Measurements from ENCODE around the gene PRKCZ.
"Not testable (repeated sequence)": the region's sequence is repeated elsewhere in the genome, so short reads cannot be mapped to it uniquely, and the experiment has no call there.

The PRKCZ gene

DNA sequence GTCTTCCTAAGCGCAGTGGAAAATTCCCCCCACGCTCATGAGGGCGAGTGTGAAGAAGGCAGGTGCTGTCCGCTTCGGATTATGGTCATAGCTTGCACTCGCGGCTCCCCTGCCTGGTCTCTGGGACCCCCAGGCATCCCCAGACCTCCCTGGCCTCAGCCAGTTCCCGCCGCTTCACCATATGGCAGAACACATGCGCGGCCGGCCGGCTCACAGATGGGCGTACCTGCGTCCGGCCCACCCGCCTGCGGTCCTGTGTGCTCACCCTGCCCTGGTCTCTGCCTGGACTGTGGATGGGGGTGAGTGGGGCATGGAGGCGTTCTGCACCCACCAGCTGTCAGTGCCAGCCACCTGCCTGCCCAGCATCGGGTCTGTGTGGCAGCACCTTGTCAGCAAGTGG is 34.1 kb downstream of the PRKCZ start:
- DNase-seq (ENCODE audit: low read depth in 1 of 2, low spot score in 1 of 2), result no peak

DNA sequence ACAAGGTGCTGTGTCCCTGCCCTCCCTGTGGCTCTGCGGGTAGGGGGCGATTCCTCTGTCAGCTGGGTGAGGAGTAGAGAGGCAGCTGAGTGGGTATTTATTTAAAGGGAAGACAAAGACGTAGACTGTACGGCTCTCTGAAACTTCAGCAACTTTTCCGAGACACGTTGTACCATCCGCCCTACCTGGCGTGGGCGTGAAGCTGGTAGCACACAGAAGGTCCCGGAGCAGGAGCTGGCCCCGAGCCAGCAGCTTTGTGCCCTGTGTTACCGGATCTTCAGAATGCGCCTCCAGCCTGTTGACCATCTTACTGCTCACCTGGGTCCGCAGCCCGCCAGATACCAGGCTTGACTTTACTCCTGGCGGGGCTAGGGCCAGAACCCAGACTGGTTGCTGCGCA is 34.9 kb downstream of the PRKCZ start:
- DNase-seq (ENCODE audit: low read depth in 1 of 2, low spot score in 1 of 2), result no peak

DNA sequence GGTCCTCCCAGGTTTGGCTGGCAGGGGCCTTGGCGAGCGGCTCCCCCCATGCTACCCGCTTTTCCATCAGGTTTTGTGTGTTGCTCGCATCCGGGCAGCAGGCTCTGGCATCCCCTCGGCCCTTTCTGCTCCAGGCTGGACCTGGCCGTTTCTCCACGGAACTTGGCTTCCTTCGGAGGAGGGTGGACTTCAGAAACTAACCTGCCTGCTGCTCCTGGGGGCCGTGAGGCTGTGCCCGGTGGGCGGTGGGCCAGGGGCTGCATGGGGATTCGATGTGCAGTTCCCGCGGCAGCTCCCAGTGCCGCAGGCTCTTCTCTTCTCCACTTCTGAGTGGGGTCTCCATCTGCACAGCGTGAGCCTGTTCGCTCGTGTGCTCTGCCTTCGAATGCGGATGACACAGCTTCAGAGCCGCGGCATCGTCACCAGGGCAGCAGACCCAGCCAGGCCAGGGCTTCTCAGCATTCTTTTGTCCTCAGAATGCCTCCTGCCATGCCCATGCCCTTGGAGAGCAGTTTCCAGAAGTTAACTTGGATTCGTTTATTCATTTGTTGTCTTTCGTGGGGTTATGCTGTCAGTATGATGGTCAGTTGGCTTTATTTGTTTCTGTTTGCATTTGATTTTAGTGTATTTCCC is 36.4 kb downstream of the PRKCZ start:
- DNase-seq (ENCODE audit: low read depth in 1 of 2, low spot score in 1 of 2), result no peak

DNA sequence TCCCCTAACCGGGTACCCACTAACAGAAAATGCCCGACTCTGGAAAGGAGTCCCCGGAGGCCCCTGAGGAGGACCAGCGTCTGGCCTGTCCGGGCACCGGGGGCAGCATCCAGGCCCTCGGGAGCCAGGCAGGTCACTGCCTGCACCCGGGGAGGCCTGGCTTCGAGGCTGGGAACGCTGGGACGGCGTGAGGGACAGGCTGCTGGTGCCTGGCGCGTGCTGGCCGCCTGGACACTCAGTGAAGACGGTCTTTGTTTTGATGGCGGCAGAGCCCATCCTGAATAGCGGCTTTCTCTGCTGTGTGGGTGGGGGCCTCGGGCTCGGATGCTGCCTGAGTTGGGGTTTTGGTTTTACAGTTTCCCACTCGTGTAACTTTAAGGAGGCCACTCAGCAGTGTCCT is 37.6 kb downstream of the PRKCZ start:
- DNase-seq (ENCODE audit: low read depth in 1 of 2, low spot score in 1 of 2), result no peak

DNA sequence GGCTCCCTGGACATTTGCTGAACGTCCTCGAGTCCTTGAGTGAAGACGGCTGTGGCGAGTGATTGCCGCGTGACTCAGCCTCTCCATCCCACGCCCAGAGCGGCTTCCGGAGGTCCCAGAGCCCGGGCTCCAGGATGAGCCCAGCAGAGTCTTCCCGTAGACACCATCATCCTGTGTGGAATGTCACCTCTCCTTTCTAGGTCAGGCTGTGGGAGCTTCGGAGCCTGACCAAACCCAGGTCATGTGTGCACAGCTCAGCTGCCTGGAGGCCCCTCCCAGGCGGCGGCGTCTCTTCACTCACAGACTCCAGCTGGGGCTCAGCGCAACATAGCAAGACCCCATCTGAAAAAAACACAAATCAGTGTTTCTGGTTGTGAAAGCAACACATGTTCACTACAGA is 38.2 kb downstream of the PRKCZ start:
- DNase-seq (ENCODE audit: low read depth in 1 of 2, low spot score in 1 of 2), result no peak

DNA sequence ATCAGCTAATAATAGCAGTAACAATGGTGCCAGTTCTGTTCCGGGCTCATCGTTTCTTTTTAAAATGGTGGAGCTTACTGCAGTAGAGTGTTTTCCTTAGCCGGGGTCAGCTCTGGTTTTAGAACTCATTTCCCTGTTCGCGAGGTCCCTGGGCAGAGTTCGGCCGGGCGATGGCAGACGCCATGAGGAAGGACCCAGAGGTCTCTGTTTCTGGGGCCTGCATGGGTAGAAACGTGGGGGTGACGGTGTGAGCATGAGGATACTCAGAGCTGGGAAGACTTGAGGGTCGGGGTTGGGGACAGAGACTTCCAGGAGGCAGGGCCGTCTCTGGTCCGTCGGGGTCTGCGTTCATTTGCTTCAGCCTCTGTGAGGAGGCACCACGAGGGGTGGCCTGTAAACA is 38.8 kb downstream of the PRKCZ start:
- no peak for DNase-seq (ENCODE audit: low read depth in 1 of 2, low spot score in 1 of 2)

DNA sequence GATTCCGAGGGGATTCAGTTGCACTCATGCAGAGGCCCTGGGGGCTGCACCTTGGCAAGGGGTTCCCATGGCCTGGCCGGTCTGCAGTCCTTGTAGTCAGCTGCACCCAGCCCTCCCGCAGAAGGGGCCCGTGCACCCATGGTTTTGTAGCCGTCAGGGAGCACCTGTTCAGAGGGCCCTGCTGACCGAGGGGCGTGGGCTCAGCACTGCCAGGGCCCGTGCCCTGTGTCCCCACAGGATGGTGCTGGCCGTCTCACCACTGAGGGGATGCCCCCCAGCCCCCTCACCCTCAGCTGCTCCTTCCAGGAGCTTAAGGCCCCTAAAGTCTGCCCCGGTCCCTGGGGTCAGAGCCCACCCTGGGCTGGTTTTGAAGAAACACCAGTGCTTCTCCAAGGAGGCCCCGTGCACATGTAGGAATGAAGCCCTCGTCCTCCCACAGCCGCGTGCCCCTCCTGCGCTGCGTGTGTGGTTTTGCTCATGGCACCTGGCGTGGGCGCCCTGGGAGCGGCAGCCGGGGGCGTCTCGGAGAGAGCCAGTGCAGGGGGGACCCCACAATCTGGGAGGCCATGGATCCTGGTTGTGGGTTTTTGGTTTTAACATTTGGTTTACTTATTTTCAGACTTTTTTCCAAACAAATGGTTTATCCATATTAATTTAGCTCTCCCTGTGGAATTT is 40.1 kb downstream of the PRKCZ start:
- DNase-seq (ENCODE audit: low read depth in 1 of 2, low spot score in 1 of 2), result no peak

DNA sequence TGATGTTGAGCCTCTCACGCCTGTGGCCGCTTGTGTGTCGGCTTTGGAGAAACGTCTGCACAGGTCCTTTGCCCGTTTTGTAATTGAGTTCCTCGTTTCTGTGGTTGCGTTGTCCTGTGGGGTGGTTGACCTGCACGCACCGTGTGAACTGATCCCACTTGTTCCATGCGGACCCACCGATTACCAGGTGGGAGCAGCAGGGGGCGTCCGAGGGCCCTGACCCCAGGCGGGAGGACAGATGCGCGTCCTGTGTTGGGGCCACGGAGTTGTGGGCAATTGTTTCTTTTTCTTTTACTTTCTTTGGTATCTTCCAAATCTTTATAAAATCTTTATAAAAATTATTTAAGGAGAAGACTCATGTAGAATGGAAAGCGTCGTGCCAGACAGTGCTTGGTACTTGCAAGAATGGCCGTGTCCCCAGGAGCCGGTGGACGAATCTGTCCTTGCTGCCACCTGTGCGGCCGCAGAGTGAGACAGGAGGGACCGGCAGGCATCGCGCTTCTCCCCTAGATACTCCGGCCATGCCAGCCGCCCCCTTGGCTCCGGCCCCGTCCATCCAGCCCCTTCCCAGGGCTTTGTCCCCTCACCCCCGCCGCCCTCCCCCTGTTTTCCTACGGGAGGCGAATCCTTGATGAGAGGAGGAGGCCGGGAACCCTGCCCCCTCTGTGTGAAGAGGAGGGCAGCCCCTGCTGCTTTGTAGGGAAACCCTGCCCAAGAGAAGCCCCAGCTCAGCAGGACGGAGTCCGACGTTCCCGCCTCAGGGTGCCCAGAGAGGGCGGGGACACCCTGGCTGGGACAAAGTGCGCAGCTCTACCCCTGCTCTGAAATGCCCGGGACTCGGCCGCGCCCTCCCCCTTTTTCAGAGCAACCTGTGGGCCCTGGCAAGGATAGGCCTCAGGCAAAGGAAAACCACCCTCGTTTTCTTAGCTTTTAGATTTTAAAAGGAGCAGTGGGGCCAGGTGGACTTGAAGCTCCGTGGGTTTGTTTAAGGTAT is 41.7 kb downstream of the PRKCZ start:
- peak in 1 of 2 donors; percentile 13 for DNase-seq (ENCODE audit: low read depth in 1 of 2, low spot score in 1 of 2)

DNA sequence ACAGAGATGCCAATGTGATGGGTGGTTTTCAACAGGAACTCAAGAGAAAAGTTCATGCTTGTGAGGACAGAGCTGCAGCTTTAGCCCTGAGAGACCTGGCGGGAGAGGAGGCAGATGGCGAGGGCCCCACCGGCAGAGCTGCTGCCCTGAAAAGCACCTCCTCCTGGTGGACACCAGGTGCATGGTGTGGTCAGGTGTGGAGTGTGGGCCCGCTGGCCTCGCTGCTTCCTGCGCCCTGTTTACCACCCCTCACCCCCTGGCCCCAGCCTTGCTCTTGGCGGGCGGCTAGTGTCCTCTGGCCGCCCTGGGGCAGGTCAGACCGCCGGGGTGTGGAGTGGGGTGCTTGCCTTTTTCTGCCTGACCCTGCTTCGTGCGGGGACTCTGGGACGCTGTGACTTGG is 42.8 kb downstream of the PRKCZ start:
- DNase-seq (ENCODE audit: low read depth in 1 of 2, low spot score in 1 of 2), result no peak

DNA sequence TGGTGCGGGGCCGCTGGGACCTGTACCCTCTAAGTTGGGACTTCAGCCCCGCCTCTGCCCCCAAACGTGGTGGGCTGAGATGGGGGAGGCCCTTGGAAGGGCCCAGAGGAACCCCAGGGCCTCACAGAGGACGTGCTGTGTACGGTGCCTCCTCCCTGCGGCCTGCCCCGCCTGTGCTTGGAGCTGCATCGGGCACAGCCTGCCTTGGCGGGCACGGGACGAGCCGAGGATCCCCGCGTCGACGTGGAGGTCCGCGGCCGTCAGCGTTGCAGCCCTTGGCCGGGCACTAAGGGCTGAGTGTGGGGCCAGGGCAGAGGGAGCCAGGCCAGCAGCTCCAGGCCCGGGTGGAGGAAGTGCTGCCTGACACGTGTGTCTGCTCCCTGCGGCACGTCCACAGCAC is 43.4 kb downstream of the PRKCZ start:
- DNase-seq (ENCODE audit: low read depth in 1 of 2, low spot score in 1 of 2), result no peak

DNA sequence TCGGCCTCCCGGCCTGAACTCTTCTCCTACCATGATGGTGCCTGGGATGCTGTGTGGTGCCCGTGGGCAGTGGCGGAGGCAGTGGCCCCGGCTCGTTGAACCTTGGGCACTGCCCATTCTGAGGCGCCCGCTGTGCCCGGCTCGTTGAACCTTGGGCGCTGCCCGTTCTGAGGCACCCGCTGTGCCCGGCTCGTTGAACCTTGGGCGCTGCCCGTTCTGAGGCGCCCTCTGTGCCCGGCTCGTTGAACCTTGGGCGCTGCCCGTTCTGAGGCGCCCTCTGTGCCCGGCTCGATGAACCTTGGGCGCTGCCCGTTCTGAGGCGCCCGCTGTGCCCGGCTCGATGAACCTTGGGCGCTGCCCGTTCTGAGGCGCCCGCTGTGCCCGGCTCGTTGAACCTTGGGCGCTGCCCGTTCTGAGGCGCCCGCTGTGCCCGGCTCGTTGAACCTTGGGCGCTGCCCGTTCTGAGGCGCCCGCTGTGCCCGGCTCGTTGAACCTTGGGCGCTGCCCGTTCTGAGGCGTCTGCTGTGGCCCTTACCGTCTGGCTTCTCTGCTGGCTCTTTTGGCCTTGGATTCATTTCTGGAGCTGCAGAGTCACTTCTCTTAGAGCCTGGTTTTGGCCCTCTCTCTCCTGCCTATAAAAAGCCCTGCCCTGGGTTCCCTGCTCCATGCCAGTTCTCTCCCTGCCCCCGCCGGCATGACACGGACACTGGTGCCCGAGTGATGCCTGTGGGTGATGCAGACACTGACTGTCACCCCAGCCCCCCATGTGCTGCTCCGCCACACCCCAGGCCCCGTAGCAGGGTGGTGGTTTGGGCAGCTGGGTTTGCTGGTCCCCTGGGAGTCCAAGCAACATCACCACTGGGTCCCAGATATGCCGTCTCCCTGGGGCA is 44.3 kb downstream of the PRKCZ start:
- DNase-seq (ENCODE audit: low read depth in 1 of 2, low spot score in 1 of 2), result not testable (repeated sequence)

DNA sequence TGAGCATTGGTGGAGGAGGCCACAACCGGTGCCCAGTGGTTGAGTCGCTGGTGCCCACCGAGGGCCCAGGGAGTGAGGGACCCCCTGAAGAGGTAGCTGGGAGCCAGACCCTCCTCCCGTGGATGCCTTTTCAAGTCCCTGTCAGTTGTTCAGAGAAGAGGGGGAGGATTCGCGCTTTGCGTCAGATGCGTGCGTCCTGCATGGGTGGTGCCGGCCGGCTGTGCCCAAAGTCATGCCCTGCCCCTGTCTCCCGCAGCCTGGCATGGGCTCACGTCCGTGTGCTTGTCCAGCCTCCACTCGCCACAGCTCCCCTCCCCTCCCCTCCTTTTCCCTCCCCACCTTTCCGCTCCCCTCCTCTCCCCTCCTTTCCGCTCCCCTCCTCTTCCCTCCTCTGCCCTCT is 45.2 kb downstream of the PRKCZ start:
- DNase-seq (ENCODE audit: low read depth in 1 of 2, low spot score in 1 of 2), result no peak

DNA sequence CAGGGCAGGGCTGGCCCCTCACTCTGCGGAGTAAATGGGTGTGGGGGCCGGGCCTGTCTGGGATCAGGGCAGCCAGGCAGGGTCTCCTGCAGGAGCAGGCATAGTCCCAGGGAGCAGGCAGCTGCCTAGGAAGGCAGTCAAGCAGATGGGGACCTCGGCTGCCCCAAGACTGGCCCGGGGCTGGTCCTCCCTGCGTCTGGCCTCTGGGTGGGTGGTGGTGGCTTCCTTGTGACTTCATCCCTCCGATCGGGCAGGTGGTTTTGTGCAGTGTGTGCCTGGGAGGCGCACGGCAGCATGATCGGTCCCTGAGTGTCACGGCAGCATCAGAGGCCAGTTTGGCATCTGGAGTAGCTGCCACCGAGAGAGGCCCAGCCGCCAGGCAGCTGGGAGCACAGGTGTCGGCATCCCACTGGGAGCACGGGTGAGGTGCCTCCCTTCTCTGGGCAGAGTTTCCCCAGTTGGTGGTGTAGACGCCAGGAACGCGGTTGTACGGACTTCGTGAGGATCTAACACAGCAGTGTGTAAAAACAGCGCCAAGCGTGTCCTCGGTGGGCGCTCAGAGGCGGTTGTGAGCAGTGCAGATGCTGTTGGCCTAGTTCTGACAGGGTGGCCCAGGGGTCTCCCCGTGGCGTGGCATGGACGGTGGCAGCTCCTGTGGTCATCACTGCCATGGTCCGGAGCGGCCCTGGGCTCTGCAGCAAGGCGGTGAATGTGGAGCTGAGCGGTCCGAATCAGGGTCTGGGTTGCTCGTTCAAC is 45.9 kb downstream of the PRKCZ start:
- DNase-seq (ENCODE audit: low read depth in 1 of 2, low spot score in 1 of 2), result no peak

DNA sequence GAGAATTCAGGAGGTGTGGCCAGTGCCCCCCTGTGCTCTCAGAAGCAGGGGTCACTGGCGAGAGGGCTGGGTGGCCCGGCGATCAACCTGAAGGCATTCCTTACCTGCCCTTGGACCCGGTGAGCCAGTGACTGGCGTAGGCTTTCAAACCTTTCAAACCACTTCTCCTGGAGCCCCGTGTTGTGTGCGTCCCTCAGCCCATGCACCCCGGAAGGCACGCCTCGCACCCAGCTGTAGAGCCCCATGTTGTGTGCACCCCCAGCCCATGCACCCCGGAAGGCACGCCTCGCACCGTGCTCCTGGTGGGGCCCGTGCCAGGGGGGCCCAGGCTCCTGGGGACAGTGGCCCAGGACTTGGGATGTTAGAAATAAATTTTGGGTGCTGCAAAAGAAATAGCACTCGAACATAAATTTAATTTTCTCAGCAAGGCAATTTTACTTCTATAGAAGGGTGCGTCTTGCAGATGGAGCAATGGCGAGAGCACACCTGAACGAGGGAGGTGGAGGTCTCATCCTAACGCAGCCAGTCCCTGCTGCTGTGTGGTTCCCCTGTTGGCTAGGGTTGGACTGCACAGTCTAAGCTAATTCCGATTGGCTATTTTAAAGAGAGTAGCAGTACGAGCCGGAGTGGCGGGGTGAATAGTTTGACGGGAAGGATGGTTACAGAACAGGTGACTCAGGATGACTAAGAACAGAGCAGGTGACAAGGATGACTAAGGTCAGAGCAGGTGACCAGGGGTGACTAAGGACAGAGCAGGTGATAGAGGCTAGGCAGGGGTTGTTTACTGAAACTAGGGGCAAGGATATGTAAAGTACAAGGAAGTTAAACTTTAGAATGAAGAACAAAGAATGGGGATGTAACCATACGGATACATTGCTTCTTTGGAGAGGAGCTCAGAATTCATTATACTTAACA is 47.4 kb downstream of the PRKCZ start:
- DNase-seq (ENCODE audit: low read depth in 1 of 2, low spot score in 1 of 2), result no peak

DNA sequence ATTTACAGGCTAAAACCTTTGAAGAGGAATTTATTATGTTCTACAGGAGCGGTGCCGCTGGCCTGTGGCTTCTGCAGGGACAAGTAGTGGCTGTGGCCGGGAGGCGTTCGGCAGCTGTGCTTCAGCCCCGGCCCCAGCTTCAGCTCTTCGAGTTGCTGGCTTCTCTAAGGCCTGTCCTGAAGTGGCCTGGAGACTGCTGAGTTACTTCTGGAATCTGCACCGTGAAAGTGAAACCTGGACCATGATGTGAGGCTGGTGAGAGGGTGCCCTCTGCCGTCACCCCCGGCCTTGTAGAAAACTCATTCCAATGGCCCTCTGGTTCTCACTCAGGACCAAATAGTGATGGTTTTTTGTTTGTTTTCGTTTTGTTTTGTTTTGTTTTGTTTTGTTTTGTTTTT is 48.1 kb downstream of the PRKCZ start:
- no peak for DNase-seq (ENCODE audit: low read depth in 1 of 2, low spot score in 1 of 2)

DNA sequence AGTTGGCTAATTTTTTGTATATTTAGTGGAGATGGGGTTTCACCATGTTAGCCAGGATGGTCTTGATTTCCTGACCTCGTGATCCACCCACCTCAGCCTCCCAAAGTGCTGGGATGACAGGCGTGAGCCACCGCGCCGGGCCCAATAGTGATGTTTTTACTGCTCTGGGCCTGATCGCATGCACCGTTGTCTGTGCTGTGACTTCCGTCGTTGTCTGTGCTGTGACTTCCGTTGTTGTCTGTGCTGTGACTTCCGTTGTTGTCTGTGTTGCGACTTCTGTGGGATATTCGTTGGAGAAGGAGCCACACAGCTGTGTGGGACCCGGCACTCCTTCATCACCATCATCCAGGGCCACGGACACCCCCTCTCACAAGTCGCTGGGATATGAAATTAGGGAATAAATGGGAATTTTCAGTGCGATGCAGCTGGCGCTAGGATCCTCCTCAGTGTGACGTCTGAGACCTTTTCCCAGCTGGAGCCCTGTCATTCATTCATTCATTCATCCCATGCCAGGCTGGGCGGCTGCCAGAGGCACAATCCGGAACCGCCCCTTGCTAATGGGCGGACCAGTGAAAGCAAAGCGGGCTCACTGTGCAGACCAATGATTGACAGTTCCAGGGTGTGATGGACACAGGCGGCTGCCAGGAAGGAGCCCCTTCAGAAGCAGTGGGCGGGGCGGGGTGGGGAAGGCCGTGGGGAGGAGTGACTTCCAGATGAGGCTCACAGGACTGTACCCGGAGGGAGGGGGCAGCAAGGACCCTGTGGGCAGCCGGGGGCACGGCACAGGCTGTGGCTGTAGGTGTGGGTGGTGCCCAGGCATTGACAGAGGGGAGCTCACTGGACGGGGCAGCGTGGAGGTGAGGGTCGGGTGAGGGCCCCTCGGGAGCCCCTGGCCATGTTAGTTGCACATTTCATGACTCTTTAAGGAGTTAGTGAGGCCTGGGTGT is 48.9 kb downstream of the PRKCZ start:
- no peak for DNase-seq (ENCODE audit: low read depth in 1 of 2, low spot score in 1 of 2)

DNA sequence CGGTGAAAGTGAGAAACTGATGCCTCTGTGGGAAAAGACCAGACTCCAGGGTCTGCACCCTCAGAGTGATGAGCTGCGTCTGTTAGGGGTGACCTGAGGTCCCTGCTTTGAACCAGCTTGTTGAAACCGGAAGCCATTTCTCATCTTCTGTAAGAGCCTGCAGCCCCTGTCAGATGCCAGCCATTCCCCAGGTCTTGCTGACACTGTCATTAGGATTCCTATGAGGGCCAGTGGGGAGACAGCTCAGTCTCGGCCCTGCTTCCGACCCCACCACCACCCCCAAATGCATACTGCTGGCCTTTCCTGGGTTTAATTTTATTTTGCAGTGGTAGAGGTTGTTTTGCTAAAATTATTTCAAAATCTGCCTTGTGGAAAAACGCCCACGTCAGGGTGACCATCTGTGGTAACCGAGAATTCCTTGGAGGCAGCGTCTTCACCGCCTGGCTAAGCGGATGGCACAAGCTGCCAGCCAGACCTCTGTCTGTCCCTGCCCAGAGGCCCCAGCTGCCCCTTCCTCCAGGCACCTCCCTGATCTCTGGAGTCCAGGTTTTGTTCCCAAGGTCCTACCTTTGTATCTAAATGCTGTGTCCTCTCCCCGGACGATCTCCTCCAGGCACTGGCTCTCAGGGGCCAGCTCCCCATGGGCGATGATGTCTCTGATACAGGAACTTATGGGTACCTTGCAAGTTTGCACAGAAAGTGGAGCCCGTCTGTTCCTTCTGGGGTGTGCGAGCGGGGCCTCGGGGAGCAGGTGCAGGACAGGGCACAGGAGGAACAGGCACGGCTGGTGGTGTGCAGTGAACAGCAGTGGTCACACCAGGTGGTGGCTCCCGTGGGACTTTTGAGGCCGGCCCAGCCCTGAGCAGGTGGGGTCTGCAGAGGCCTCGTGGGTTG is 49.9 kb downstream of the PRKCZ start:
- DNase-seq (ENCODE audit: low read depth in 1 of 2, low spot score in 1 of 2), result no peak

Data from activated CD4-positive, alpha-beta T cell treated with anti-CD3 and anti-CD28 coated beads, Interleukin-2, amount 50 U/mL, for 24 hours (primary cell).